BE2C (cell line): ENCODE data around the gene UPP2.

Source experiments
- DNase-seq: peaks from one replicate; pipeline ENCODE4 v3.0.0-alpha.2; 2020
- H3K27me3 ChIP-seq: fragments of 250-450 bp; sonication (Bioruptor Pico); 2 replicates; pipeline ENCODE4 v1.5.1; 2020; ENCODE audit warnings: mild to moderate bottlenecking
- H3K36me3 ChIP-seq: fragments of 250-450 bp; sonication (Bioruptor Pico); 2 replicates; pipeline ENCODE4 v1.5.1; 2020; ENCODE audit warnings: mild to moderate bottlenecking
- H3K4me1 ChIP-seq: fragments of 250-450 bp; sonication (Bioruptor Pico); 2 replicates; pipeline ENCODE4 v1.5.1; 2020
- H3K4me3 ChIP-seq: 2 replicates; pipeline ENCODE4 v1.5.1; 2011; ENCODE audit warnings: low read depth, low read length
- H3K9me3 ChIP-seq: fragments of 250-450 bp; sonication (Bioruptor Pico); 2 replicates; pipeline ENCODE4 v1.5.1; 2020
- TF ChIP-seq, protein P1 (sequence below): IDR thresholded peaks from 2 replicates; pipeline ENCODE4 v1.5.1; 2012; ENCODE audit warnings: mild to moderate bottlenecking, low read depth, low read length

UPP2 gene

DNA sequence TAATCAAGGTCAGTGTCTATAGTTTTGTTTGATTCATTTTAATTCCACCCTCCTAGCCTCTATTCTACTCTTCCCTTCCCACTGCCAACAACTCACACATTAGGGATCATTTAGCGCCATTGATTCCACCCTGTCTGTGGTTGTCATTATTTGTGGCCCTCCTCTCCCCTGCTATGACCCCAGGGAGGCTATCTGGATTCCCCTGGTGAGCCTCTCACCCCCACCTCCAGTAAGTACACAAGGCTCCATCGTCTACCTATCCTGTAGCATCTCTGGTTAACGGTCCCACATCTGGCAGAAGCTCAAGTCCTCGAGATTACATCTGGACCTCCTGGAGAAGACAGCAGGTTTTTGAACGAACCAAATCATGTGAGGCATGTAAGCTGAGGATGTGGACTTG lies 27.4 kb downstream of the UPP2 start:
- DNase-seq: no peak
- Histone ChIP-seq H3K27me3 (no peaks in the 10 kb centered on the region), H3K4me3 (no peak overlapping the region), H3K9me3 (no peaks in the 10 kb centered on the region), H3K4me1 (no peaks in the 10 kb centered on the region), H3K36me3 (no peaks in the 10 kb centered on the region)
- TF ChIP-seq, protein P1, sequence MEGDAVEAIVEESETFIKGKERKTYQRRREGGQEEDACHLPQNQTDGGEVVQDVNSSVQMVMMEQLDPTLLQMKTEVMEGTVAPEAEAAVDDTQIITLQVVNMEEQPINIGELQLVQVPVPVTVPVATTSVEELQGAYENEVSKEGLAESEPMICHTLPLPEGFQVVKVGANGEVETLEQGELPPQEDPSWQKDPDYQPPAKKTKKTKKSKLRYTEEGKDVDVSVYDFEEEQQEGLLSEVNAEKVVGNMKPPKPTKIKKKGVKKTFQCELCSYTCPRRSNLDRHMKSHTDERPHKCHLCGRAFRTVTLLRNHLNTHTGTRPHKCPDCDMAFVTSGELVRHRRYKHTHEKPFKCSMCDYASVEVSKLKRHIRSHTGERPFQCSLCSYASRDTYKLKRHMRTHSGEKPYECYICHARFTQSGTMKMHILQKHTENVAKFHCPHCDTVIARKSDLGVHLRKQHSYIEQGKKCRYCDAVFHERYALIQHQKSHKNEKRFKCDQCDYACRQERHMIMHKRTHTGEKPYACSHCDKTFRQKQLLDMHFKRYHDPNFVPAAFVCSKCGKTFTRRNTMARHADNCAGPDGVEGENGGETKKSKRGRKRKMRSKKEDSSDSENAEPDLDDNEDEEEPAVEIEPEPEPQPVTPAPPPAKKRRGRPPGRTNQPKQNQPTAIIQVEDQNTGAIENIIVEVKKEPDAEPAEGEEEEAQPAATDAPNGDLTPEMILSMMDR: no peak

DNA sequence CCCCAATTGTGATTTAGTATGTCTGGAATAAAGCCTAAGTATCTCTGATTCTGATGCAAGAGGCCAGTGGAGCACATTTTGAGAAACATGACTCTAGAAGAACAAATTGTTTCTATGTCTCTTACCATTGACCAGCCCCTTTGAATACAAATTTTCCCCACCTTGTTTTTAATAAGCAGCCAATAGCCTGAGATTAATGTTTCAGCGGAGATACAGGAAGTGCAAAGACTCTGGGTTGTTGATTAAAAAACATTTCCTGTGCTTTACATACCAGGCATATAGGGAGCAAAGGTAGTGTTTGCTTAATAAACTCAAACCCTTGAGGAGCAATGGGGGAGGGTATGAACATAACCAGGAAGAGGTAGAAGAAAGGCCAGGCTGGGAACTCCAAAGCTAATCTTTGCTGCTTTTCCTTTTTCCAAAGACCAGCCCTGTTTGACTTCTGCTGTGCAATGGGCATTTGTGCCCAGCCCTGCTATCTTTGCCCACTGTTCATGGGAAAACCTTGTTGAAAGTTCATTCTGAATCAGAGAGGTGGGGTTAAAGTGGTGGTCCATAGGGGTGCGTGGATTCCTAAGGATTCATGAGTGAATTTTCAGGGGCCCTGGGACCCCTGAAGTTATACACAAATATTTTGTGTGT lies 29.3 kb downstream of the UPP2 start:
- H3K36me3 ChIP-seq: no peaks in the 10 kb centered on the region
- TF ChIP-seq, protein P1: no peak
- no peaks in the 10 kb centered on the region for H3K4me1 ChIP-seq
- no peak for DNase-seq
- H3K9me3 ChIP-seq: no peaks in the 10 kb centered on the region
- no peak overlapping the region for H3K4me3 ChIP-seq
- H3K27me3 ChIP-seq: no peaks in the 10 kb centered on the region

DNA sequence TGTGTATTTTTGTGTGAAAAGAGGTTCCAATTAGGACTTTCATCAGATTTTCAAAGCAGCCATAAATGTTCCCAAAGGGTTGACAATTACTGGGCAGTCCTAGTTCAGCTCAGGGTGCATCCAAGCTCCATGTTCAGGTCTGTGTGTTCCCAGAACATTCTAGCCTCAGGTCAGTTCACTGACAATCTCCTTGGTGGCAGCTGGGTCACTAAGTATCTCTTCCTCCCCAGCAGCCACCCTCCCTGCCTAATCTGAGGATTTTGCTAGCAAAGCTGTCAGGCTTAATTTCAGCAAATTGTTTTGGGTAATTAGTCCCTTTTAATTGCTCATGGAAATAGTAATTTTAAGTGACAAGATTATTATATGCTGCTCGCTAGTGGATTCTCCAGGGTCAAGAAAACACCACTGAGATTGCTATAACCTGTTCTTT lies 29.8 kb downstream of the UPP2 start:
- Histone ChIP-seq H3K36me3 (no peaks in the 10 kb centered on the region), H3K4me1 (no peaks in the 10 kb centered on the region), H3K4me3 (no peak overlapping the region), H3K27me3 (no peaks in the 10 kb centered on the region), H3K9me3 (no peaks in the 10 kb centered on the region)
- TF ChIP-seq, protein P1: no peak
- no peak for DNase-seq

DNA sequence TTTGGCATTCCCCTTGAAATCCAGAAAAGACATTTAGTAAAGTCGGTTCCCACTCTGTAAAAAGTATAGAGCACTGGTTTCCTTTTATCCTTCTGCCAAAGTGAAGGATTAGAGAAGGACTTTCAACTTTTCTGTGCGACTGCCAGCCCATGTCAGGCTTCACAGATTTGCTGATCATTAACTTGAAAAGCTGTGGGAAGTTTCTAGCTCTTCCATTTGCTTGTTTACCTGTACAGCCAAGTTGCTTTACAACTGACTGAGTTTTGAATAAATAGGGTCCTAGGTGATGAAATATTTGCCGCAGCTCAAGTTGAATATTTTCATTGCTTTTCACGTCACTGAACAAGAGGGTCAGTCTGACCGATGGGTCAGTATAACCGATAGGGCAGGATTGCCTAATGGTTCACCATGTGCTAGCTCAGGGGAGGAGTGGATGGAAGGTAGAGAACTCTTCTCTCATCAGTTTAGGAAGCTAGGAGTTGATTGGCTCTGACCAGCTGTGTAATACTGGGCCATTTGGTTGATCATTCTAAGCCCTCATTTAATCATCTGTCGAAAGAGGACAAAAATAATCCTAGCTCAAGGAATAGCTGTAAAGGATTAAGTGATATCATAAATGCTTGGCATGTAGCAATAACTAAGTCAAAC lies 30.4 kb downstream of the UPP2 start:
- DNase-seq: no peak
- no peaks in the 10 kb centered on the region for H3K4me1 ChIP-seq
- no peaks in the 10 kb centered on the region for H3K9me3 ChIP-seq
- no peaks in the 10 kb centered on the region for H3K27me3 ChIP-seq
- no peaks in the 10 kb centered on the region for H3K36me3 ChIP-seq
- TF ChIP-seq, protein P1: no peak
- no peak overlapping the region for H3K4me3 ChIP-seq

DNA sequence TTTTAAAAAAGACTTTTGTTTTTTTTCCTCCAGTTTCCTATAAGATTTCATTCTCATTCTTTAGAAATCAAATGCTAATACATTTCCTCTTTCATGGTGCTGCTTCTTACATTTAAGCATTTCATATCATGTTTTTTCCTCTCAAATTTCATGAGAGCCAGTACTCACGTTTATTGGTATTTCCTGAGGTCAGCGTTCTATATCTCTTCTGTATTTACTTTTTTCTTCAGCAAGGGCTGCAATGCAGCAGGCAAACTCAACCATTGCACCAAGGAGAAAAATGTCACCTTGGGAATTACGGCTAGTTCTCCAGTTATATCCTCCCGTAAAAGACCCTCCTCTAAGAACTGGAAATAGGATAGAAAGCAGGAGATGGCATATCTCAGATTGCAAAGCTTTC lies 32.4 kb downstream of the UPP2 start:
- Histone ChIP-seq H3K4me1 (no peaks in the 10 kb centered on the region), H3K4me3 (no peak overlapping the region), H3K27me3 (no peaks in the 10 kb centered on the region), H3K9me3 (no peaks in the 10 kb centered on the region), H3K36me3 (no peaks in the 10 kb centered on the region)
- TF ChIP-seq, protein P1: no peak
- DNase-seq: no peak

DNA sequence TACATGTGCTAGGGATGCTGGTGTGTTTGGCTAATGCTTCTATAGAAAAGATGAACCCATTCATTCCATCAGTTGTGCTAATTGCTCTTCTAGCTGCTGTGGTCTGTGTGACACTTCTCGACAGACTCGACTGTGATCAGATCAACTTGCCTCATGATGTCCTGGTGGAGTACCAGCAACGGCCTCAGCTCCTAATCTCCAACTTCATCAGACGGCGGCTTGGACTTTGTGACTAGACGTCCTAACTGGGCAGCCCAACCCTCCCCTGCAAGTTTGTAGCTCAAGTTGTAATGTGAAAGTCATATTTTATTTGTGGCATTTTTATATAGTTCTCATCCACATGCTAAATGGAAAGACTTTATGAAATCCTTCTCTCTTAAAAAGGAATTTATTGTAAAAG lies 33.0 kb downstream of the UPP2 start:
- Histone ChIP-seq H3K9me3 (no peaks in the 10 kb centered on the region), H3K4me1 (no peaks in the 10 kb centered on the region), H3K4me3 (no peak overlapping the region), H3K27me3 (no peaks in the 10 kb centered on the region), H3K36me3 (no peaks in the 10 kb centered on the region)
- no peak for DNase-seq
- TF ChIP-seq, protein P1: no peak
